ENCODE data around the gene RPS6KB2.
A peak's percentile ranks its signal among the peaks of the same experiment; 100 is the strongest.

The RPS6KB2 gene

DNA sequence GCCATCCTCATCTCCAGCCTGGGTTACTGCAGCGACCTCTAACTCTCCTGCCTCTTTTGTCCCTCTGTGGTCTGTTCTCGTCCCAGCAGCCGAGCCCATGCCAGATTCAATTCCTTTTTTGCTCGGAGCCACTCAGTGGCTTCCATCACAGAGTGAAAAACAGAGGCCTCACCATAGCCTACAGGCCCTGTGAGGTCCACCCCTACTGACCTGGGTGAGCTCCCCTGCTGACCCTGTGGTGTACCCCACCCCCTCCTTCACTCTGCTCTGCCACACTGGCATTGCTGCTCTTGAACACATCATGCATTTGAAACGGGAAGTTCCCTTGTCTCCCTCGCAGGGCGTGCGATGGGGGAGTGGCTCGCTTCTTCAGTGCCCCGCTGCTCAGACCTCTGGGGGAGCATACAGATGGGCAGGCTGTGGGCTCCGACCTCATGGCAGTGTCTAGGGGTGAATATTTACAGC lies 56.6 kb downstream of the RPS6KB2 start:
- TF ChIP-seq, protein P1, sequence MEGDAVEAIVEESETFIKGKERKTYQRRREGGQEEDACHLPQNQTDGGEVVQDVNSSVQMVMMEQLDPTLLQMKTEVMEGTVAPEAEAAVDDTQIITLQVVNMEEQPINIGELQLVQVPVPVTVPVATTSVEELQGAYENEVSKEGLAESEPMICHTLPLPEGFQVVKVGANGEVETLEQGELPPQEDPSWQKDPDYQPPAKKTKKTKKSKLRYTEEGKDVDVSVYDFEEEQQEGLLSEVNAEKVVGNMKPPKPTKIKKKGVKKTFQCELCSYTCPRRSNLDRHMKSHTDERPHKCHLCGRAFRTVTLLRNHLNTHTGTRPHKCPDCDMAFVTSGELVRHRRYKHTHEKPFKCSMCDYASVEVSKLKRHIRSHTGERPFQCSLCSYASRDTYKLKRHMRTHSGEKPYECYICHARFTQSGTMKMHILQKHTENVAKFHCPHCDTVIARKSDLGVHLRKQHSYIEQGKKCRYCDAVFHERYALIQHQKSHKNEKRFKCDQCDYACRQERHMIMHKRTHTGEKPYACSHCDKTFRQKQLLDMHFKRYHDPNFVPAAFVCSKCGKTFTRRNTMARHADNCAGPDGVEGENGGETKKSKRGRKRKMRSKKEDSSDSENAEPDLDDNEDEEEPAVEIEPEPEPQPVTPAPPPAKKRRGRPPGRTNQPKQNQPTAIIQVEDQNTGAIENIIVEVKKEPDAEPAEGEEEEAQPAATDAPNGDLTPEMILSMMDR (IDR thresholded peaks at IDR 0.05): no peak
- H3K27ac ChIP-seq: peak overlapping the region in 1 of 2 donors; percentile 55
- peak overlapping the region; percentile 78 for H3K4me3 ChIP-seq
- DNase-seq (ENCODE audit: low spot score): no peak

Measured in coronary artery (tissue), 2 donors.